Measurements from ENCODE around the gene METRNL. TPM values are rescaled to one million over a fixed set of nuclear protein-coding genes. Genes with fewer than 3 reads are reported as not detected.

The METRNL gene
- total RNA-seq, 1 donor from 2014 or later = 85.3 TPM

- DNase-seq = no peak
Measured at GRCh38 chr17:83067718-83068261, 11.6 kb upstream of the METRNL start.

- no peak for DNase-seq
Measured at GRCh38 chr17:83068641-83069570, 10.5 kb upstream of the METRNL start.

GRCh38 chr17:83069571-83069906, 9.9 kb upstream of the METRNL start:
- no peak for DNase-seq

GRCh38 chr17:83069931-83070742, 9.3 kb upstream of the METRNL start:
- DNase-seq = no peak

- DNase-seq = no peak
Measured at GRCh38 chr17:83070800-83071341, 8.5 kb upstream of the METRNL start.

GRCh38 chr17:83071365-83071764, 8.0 kb upstream of the METRNL start:
- no peak for DNase-seq

- DNase-seq = no peak
Measured at GRCh38 chr17:83071966-83072562, 7.3 kb upstream of the METRNL start.

GRCh38 chr17:83072600-83073358, 6.6 kb upstream of the METRNL start:
- no peak for DNase-seq

- DNase-seq = no peak
Measured at GRCh38 chr17:83073389-83074063, 5.9 kb upstream of the METRNL start.

GRCh38 chr17:83074486-83075223, 4.8 kb upstream of the METRNL start:
- no peak for DNase-seq

- DNase-seq = no peak
Measured at GRCh38 chr17:83075270-83075880, 4.0 kb upstream of the METRNL start.

- no peak for DNase-seq
Measured at GRCh38 chr17:83076938-83077337, 2.5 kb upstream of the METRNL start.

GRCh38 chr17:83077411-83077810, 2.0 kb upstream of the METRNL start:
- DNase-seq = no peak

- DNase-seq = no peak
Measured at GRCh38 chr17:83077939-83078338, 1.5 kb upstream of the METRNL start.

- DNase-seq = no peak
Measured at GRCh38 chr17:83078378-83079351, 744 bp upstream of the METRNL start.

- no peak for DNase-seq
Measured at GRCh38 chr17:83079766-83080578, 563 bp downstream of the METRNL start.

- no peak for DNase-seq
Measured at GRCh38 chr17:83080579-83080857, 1.1 kb downstream of the METRNL start.
